ENCODE results near the gene RSKR.

DNA sequence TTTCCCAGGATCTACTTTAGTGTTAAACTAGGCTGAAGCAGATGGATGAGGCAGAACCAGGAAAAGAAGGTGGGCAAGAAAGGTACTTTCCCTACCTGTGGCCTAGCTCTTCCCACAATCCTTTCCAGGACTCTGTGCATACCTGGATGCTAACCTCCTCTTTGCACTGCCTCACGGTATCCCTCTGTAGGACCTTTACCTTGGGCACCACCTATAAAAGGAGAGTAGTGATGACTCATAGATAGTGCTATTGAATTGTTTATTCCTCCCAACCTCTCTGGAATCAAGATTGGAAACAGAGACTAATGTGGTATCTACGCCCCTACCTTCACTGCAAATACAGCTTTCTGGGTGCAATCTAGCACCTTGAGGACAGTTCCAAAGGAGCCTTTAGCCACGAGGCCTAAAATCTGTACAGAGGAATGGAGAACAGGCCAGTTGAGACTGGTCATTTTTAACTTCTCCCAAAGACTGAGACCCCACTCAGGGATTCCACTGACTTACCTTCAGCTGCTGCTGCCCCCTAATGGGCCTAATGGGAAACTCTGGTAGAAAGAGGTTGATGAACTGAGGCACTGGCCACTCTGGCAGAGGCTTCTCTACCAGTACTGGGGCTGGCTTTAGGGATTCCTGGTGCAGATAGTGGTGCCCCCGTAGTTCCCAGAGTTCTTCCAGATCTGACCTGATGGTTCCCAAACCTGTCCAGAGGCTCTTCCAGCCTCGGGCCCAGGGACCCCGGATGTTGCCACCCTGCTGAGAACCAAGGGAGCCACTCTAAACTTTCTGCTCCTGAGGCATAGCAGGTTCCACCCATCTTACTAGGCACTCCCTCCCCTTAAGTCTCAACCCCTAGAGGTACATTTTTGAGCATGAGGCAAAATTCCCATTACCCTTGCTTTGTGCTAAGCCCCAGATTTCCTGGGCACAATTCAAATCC, 781 bp downstream of the RSKR start:
- TF ChIP-seq POLR2A (IDR thresholded peaks at IDR 0.05; ENCODE audit: low read length) (no peak), GATA1 (IDR thresholded peaks at IDR 0.05; ENCODE audit: low read depth, low read length) (no peak)
